ENCODE data around the gene RETSAT.
A peak's percentile ranks its signal among the peaks of the same experiment; 100 is the strongest.
"Not testable (repeated sequence)": the region's sequence is repeated elsewhere in the genome, so short reads cannot be mapped to it uniquely, and the experiment has no call there.

The RETSAT gene

GRCh38 chr2:85378257-85378656 lies 23.9 kb upstream of the RETSAT start:
- DNase-seq (ENCODE audit: low spot score), result no peak

- no peak for DNase-seq (ENCODE audit: low spot score)
Measured at GRCh38 chr2:85377083-85377482, 22.8 kb upstream of the RETSAT start.

- no peak for DNase-seq (ENCODE audit: low spot score)
Measured at GRCh38 chr2:85376291-85377065, 22.1 kb upstream of the RETSAT start.

GRCh38 chr2:85371045-85371444 lies 16.7 kb upstream of the RETSAT start:
- no peak for DNase-seq (ENCODE audit: low spot score)

GRCh38 chr2:85369500-85369899 lies 15.2 kb upstream of the RETSAT start:
- DNase-seq (ENCODE audit: low spot score), result no peak

GRCh38 chr2:85368921-85369320 lies 14.6 kb upstream of the RETSAT start:
- no peak for DNase-seq (ENCODE audit: low spot score)

- DNase-seq (ENCODE audit: low spot score), result no peak
Measured at GRCh38 chr2:85367180-85367579, 12.9 kb upstream of the RETSAT start.

GRCh38 chr2:85362653-85363387 lies 8.5 kb upstream of the RETSAT start:
- not testable (repeated sequence) for DNase-seq (ENCODE audit: low spot score)

- no peak for DNase-seq (ENCODE audit: low spot score)
Measured at GRCh38 chr2:85357736-85358135, 3.4 kb upstream of the RETSAT start.

- no peak for DNase-seq (ENCODE audit: low spot score)
Measured at GRCh38 chr2:85356186-85356585, 1.9 kb upstream of the RETSAT start.

GRCh38 chr2:85355521-85355920 lies 1.2 kb upstream of the RETSAT start:
- no peak for DNase-seq (ENCODE audit: low spot score)

GRCh38 chr2:85355073-85355410 lies 714 bp upstream of the RETSAT start:
- no peak for DNase-seq (ENCODE audit: low spot score)

- peak; percentile 13 for DNase-seq (ENCODE audit: low spot score)
Measured at GRCh38 chr2:85353876-85354285, 447 bp downstream of the RETSAT start.

- no peak for DNase-seq (ENCODE audit: low spot score)
Measured at GRCh38 chr2:85347599-85347998, 6.7 kb downstream of the RETSAT start.

GRCh38 chr2:85344356-85344954 lies 9.9 kb downstream of the RETSAT start:
- no peak for DNase-seq (ENCODE audit: low spot score)

- DNase-seq (ENCODE audit: low spot score), result not testable (repeated sequence)
Measured at GRCh38 chr2:85343207-85343895, 11.0 kb downstream of the RETSAT start.

- DNase-seq (ENCODE audit: low spot score), result no peak
Measured at GRCh38 chr2:85342156-85342555, 12.2 kb downstream of the RETSAT start.

- DNase-seq (ENCODE audit: low spot score), result no peak
Measured at GRCh38 chr2:85341269-85342029, 12.9 kb downstream of the RETSAT start.

- DNase-seq (ENCODE audit: low spot score), result no peak
Measured at GRCh38 chr2:85340034-85340892, 14.1 kb downstream of the RETSAT start.

GRCh38 chr2:85334928-85335327 lies 19.4 kb downstream of the RETSAT start:
- DNase-seq (ENCODE audit: low spot score), result no peak

GRCh38 chr2:85333877-85334276 lies 20.5 kb downstream of the RETSAT start:
- DNase-seq (ENCODE audit: low spot score), result not testable (repeated sequence)

Data from germinal center (tissue), 1 donor.